ENCODE measurements around the gene TRIP10. TPM values are rescaled to one million over a fixed set of nuclear protein-coding genes. Genes with fewer than 3 reads are reported as not detected.
"Not testable (repeated sequence)": the region's sequence is repeated elsewhere in the genome, so short reads cannot be mapped to it uniquely, and the experiment has no call there.

TRIP10 gene
- polyA plus RNA-seq, 1 donor: 48.7 TPM

DNA sequence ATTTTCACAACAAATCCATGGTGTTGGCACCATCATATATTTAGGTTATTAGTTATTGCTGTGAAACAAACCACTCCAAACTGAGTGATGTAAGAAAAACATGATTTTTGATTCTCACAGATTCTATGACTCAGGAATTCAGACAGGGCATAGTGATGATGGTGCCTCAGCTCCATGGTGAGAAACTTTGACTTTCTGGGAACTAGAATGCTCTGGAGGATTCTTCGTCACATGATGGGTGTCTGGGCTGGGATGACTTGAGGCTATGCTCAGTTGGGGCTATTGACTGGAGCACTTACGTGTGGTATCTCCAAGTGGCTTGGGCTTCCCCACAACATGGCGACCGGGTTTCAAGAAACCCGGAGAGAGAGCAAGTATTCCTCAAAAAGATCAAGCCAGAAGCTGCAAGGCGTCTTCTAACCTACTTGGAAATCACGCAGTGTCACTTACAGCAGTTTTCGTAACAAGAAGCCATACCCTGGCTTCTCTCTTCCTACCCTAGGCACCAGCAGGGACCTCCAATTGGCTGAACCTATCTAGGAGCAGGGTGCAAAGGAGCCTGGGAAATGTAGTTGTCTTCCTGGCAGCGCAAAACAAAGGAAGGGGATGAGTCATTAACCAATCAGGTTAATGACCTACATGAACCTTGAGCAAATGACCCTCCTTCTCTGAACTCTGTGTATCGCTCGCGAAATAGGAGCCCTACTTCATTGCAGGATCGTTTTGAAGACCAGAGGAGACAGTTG lies 55.4 kb downstream of the TRIP10 start:
- DNase-seq: no peak

GRCh38 chr19:6796278-6796677 lies 56.8 kb downstream of the TRIP10 start:
- no peak for DNase-seq

GRCh38 chr19:6797646-6798045 lies 58.2 kb downstream of the TRIP10 start:
- no peak for DNase-seq

DNA sequence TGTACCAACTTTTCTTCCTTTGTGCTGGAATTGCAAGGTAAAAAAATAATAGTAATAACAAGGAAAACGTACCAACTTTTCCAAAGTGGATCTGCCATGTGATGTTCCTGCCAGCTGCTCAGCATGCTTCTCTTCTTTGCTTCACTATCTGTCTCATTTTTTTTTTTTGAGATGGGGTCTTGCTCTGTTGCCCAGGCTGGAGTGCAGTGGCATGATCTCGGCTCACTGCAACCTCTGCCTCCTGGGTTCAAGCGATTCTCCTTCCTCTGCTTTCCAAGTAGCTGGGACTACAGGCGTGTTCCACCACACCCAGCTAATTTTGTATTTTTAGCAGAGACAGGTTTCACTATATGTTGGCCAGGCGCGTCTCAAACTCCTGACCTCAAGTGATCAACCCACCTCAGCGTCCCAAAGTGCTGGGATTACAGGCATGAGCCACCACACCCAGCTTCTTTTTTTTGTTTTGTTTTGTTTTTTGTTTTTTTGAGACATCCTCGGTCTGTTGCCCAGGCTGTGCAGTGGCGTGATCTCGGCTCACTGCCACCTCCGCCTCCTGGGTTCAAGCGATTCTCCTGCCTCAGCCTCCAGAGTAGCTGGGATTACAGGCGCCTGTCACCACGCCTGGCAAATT lies 60.8 kb downstream of the TRIP10 start:
- DNase-seq: not testable (repeated sequence)

- DNase-seq: no peak
Observed at GRCh38 chr19:6800991-6801484, 61.6 kb downstream of the TRIP10 start.

Other genes starting within 250 kb of the TRIP10 start
- 27.6 TPM for gene TUBB4A, start 237.4 kb upstream of the TRIP10 start, polyA plus RNA-seq (ENCODE audit: insufficient read length)
- 0.20 TPM for gene TNFSF9, start 208.7 kb upstream of the TRIP10 start, polyA plus RNA-seq (ENCODE audit: insufficient read length)
- gene CD70, start 148.5 kb upstream of the TRIP10 start, polyA plus RNA-seq (ENCODE audit: insufficient read length): not detected
- 0.07 TPM for gene TNFSF14, start 69.5 kb upstream of the TRIP10 start, polyA plus RNA-seq (ENCODE audit: insufficient read length)
- gene C3, start 19.0 kb upstream of the TRIP10 start, polyA plus RNA-seq (ENCODE audit: insufficient read length): 19.4 TPM
- 62.3 TPM for gene GPR108, start 2.1 kb upstream of the TRIP10 start, polyA plus RNA-seq (ENCODE audit: insufficient read length)
- gene SH2D3A, start 27.8 kb downstream of the TRIP10 start, polyA plus RNA-seq (ENCODE audit: insufficient read length): 6.2 TPM
- 1.5 TPM for gene VAV1, start 33.0 kb downstream of the TRIP10 start, polyA plus RNA-seq (ENCODE audit: insufficient read length)
- 0.05 TPM for gene ADGRE1, start 147.9 kb downstream of the TRIP10 start, polyA plus RNA-seq (ENCODE audit: insufficient read length)